ENCODE results near the gene IPPK.

GRCh38 chr9:92707530-92707929, 37.6 kb upstream of the IPPK start:
- TF ChIP-seq, protein P1, sequence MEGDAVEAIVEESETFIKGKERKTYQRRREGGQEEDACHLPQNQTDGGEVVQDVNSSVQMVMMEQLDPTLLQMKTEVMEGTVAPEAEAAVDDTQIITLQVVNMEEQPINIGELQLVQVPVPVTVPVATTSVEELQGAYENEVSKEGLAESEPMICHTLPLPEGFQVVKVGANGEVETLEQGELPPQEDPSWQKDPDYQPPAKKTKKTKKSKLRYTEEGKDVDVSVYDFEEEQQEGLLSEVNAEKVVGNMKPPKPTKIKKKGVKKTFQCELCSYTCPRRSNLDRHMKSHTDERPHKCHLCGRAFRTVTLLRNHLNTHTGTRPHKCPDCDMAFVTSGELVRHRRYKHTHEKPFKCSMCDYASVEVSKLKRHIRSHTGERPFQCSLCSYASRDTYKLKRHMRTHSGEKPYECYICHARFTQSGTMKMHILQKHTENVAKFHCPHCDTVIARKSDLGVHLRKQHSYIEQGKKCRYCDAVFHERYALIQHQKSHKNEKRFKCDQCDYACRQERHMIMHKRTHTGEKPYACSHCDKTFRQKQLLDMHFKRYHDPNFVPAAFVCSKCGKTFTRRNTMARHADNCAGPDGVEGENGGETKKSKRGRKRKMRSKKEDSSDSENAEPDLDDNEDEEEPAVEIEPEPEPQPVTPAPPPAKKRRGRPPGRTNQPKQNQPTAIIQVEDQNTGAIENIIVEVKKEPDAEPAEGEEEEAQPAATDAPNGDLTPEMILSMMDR (IDR thresholded peaks at IDR 0.05 in 8 of 11, conservative IDR thresholded peaks at IDR 0.05 in 3 of 11): no peak
- TF ChIP-seq POLR2A (IDR thresholded peaks at IDR 0.05) (no peak), POLR2AphosphoS5 (IDR thresholded peaks at IDR 0.05) (no peak)
